Measurements from ENCODE around the gene ATF4.

ATF4 gene

GRCh38 chr22:39528681-39529486 lies 8.5 kb downstream of the ATF4 start:
- peak; percentile 92 for DNase-seq (ENCODE audit: low spot score)

- no peak for DNase-seq (ENCODE audit: low spot score)
Observed at GRCh38 chr22:39529487-39529851, 9.1 kb downstream of the ATF4 start.

GRCh38 chr22:39530116-39530515 lies 9.8 kb downstream of the ATF4 start:
- no peak for DNase-seq (ENCODE audit: low spot score)

GRCh38 chr22:39530692-39531331 lies 10.4 kb downstream of the ATF4 start:
- DNase-seq (ENCODE audit: low spot score): no peak

GRCh38 chr22:39532215-39533073 lies 12.1 kb downstream of the ATF4 start, which contains the start of gene RPS19BP1:
Gene RPS19BP1, minus strand, starts transcription at chr22:39532748. Its CDS starts 10 bp downstream, at chr22:39532738.
- DNase-seq (ENCODE audit: low spot score): peak; percentile 100

- DNase-seq (ENCODE audit: low spot score): no peak
Observed at GRCh38 chr22:39534092-39534506, 13.7 kb downstream of the ATF4 start.

GRCh38 chr22:39534591-39535356 lies 14.4 kb downstream of the ATF4 start:
- DNase-seq (ENCODE audit: low spot score): peak; percentile 76

- no peak for DNase-seq (ENCODE audit: low spot score)
Observed at GRCh38 chr22:39535357-39535725, 15.0 kb downstream of the ATF4 start.

GRCh38 chr22:39535831-39536449 lies 15.6 kb downstream of the ATF4 start:
- DNase-seq (ENCODE audit: low spot score): no peak

- DNase-seq (ENCODE audit: low spot score): no peak
Observed at GRCh38 chr22:39536711-39537110, 16.3 kb downstream of the ATF4 start.

GRCh38 chr22:39537975-39538374 lies 17.6 kb downstream of the ATF4 start:
- no peak for DNase-seq (ENCODE audit: low spot score)

- no peak for DNase-seq (ENCODE audit: low spot score)
Observed at GRCh38 chr22:39543095-39543494, 22.7 kb downstream of the ATF4 start.

GRCh38 chr22:39545386-39546365 lies 25.3 kb downstream of the ATF4 start:
- DNase-seq (ENCODE audit: low spot score): peak; percentile 68

- no peak for DNase-seq (ENCODE audit: low spot score)
Observed at GRCh38 chr22:39546889-39547586, 26.7 kb downstream of the ATF4 start.

- no peak for DNase-seq (ENCODE audit: low spot score)
Observed at GRCh38 chr22:39547587-39547947, 27.2 kb downstream of the ATF4 start.

GRCh38 chr22:39553429-39553828 lies 33.1 kb downstream of the ATF4 start:
- no peak for DNase-seq (ENCODE audit: low spot score)

- no peak for DNase-seq (ENCODE audit: low spot score)
Observed at GRCh38 chr22:39554151-39554550, 33.8 kb downstream of the ATF4 start.

GRCh38 chr22:39556970-39557841 lies 36.8 kb downstream of the ATF4 start:
- DNase-seq (ENCODE audit: low spot score): peak; percentile 35
